GM12873 (cell line): Measurements from ENCODE around the gene CDK8.

ENCODE experiments used
- CTCF ChIP-seq: IDR thresholded peaks from 2 replicates; pipeline ENCODE4 v1.5.1; 2012; ENCODE audit warnings: low read depth, mild to moderate bottlenecking, moderate library complexity, low read length, control low read depth; ENCODE audit not compliant: insufficient read depth; ENCODE audit errors: missing control alignments

The CDK8 gene

GRCh38 chr13:26370553-26370952, 116.6 kb downstream of the CDK8 start:
- TF ChIP-seq CTCF = no peak

- no peak for TF ChIP-seq CTCF
These were observed 118.8 kb downstream of the CDK8 start for GRCh38 chr13:26372747-26373146.

- no peak for TF ChIP-seq CTCF
These were observed 122.5 kb downstream of the CDK8 start for GRCh38 chr13:26376430-26376829.

- TF ChIP-seq CTCF = peak; percentile 47
These were observed 123.1 kb downstream of the CDK8 start for GRCh38 chr13:26377038-26377437.

GRCh38 chr13:26378116-26378515, 124.2 kb downstream of the CDK8 start:
- TF ChIP-seq CTCF = no peak

- no peak for TF ChIP-seq CTCF
These were observed 125.9 kb downstream of the CDK8 start for GRCh38 chr13:26379831-26380230.

GRCh38 chr13:26380930-26381329, 127.0 kb downstream of the CDK8 start:
- no peak for TF ChIP-seq CTCF
